ENCODE measurements around the gene GLRX2.

DNA sequence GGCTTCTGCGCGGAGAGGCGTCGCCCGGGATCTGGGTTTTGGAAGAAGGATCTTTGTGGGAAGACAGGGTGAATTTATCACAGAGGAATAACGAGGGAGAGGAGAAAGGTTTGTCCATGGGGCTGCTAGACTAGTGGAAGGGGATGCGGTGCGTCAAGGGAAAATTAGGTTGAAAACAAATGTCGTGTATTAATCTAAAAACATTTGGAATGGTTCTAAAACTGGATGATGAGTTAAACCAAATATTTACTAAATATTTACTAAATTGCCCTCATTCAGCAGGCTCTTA lies 45.2 kb downstream of the GLRX2 start:
- TF ChIP-seq, protein P1, sequence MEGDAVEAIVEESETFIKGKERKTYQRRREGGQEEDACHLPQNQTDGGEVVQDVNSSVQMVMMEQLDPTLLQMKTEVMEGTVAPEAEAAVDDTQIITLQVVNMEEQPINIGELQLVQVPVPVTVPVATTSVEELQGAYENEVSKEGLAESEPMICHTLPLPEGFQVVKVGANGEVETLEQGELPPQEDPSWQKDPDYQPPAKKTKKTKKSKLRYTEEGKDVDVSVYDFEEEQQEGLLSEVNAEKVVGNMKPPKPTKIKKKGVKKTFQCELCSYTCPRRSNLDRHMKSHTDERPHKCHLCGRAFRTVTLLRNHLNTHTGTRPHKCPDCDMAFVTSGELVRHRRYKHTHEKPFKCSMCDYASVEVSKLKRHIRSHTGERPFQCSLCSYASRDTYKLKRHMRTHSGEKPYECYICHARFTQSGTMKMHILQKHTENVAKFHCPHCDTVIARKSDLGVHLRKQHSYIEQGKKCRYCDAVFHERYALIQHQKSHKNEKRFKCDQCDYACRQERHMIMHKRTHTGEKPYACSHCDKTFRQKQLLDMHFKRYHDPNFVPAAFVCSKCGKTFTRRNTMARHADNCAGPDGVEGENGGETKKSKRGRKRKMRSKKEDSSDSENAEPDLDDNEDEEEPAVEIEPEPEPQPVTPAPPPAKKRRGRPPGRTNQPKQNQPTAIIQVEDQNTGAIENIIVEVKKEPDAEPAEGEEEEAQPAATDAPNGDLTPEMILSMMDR (IDR thresholded peaks at IDR 0.05), result no peak
- TF ChIP-seq EZH2phosphoT487 (IDR thresholded peaks at IDR 0.05), result no peak
